GM12878 (cell line): Measurements from ENCODE around the gene SPTLC3. TPM values are rescaled to one million over a fixed set of nuclear protein-coding genes. Genes with fewer than 3 reads are reported as not detected.

Experiments
- ATAC-seq: fragments of 200-7000 bp; cut with Tn5 transposase; 3 replicates; pipeline ENCODE4 v1.9.1; 2020; ENCODE audit warnings: mild to moderate bottlenecking, moderate library complexity
- BruUV-seq: library from RNA; stranded (reverse); fragments of 400-500 nt; replicated peaks from 2 replicates; lab custom pipeline; 2021; lab: Mats Ljungman, UMichigan
- CTCF ChIA-PET: fragments of 300-600 bp; sonication (Branson Sonifier 250); formaldehyde crosslinking; extraction: SDS; loops from one replicate; lab custom pipeline; 2021; ENCODE audit warnings: inconsistent platforms; lab: Yijun Ruan, JAX
- POLR2A ChIA-PET: fragments of 350-600 bp; formaldehyde crosslinking; extraction: SDS; loops from one replicate; lab custom pipeline; 2021; ENCODE audit warnings: inconsistent platforms; lab: Charles Lee
- RAD21 ChIA-PET: fragments of 300-600 bp; sonication (Branson Sonifier 250); formaldehyde crosslinking; loops from one replicate; lab custom pipeline; 2023; ENCODE audit warnings: antibody characterized with exemption; ENCODE audit not compliant: unreplicated experiment; lab: Charles Lee
- SMC1A ChIA-PET: fragments of 300-600 bp; sonication (Branson Sonifier 250); formaldehyde crosslinking; loops from one replicate; lab custom pipeline; 2023; ENCODE audit not compliant: unreplicated experiment, uncharacterized antibody; lab: Charles Lee
- DNase-seq: peaks from one replicate; pipeline ENCODE4 v3.0.0-alpha.2; 2011; ENCODE audit warnings: low read depth, low spot score
- FAIRE-seq: peaks from 3 replicates; lab custom pipeline; 2011; peaks lifted over from hg19 to GRCh38; lab: Jason Lieb, UNC
- H2AFZ ChIP-seq: 2 replicates; pipeline ENCODE4 v1.6.0; 2011; ENCODE audit warnings: low read depth, low read length, control low read depth; ENCODE audit not compliant: control insufficient read depth
- H3K27ac ChIP-seq: 2 replicates; pipeline ENCODE4 v1.5.1; 2011; ENCODE audit warnings: control low read depth; ENCODE audit not compliant: control insufficient read depth, insufficient read depth
- H3K27me3 ChIP-seq, 2 experiments: replicated peaks in 1 of 2; 2 replicates each; pipeline versions ENCODE4 v1.6.0 to v1.6.1; 2011; ENCODE audit warnings: low read length in 1 of 2; ENCODE audit not compliant: control insufficient read depth in 2 of 2, insufficient read depth in 2 of 2
- H3K36me3 ChIP-seq, 2 experiments: 2 replicates each; pipeline ENCODE4 v1.5.1; 2011; ENCODE audit warnings: low read length in 1 of 2; ENCODE audit not compliant: control insufficient read depth in 2 of 2, insufficient read depth in 2 of 2
- H3K4me1 ChIP-seq: 2 replicates; pipeline ENCODE4 v1.6.1; 2011; ENCODE audit warnings: mild to moderate bottlenecking, low read length, moderate library complexity, mixed read lengths; ENCODE audit not compliant: control insufficient read depth, insufficient read depth
- H3K4me2 ChIP-seq: 2 replicates; pipeline ENCODE4 v1.6.0; 2011; ENCODE audit warnings: control low read depth; ENCODE audit not compliant: control insufficient read depth, insufficient read depth
- H3K4me3 ChIP-seq: fragments of 200-600 bp; sonication (generic); 2 replicates; pipeline ENCODE4 v1.5.1; 2016
- H3K79me2 ChIP-seq: 2 replicates; pipeline ENCODE4 v1.6.0; 2011; ENCODE audit warnings: low read length; ENCODE audit not compliant: control insufficient read depth, insufficient read depth
- H3K9ac ChIP-seq: 2 replicates; pipeline ENCODE4 v1.8.0; 2011; ENCODE audit warnings: low read length, control low read depth, mixed read lengths; ENCODE audit not compliant: control insufficient read depth, insufficient read depth
- H3K9me3 ChIP-seq: replicated peaks from 3 replicates; pipeline ENCODE4 v1.5.1; 2011; ENCODE audit warnings: mild to moderate bottlenecking, low read length; ENCODE audit not compliant: control insufficient read depth, insufficient read depth
- H4K20me1 ChIP-seq: 2 replicates; pipeline ENCODE4 v1.6.0; 2011; ENCODE audit not compliant: control insufficient read depth, insufficient read depth
- BRCA1 ChIP-seq: IDR thresholded peaks from 2 replicates; pipeline ENCODE4 v1.6.1; 2011; ENCODE audit warnings: low read depth, low read length, improper control_type of control experiment
- CHD1 ChIP-seq: IDR thresholded peaks from 2 replicates; pipeline ENCODE4 v1.6.1; 2012; ENCODE audit warnings: low read depth, low read length, improper control_type of control experiment
- CHD2 ChIP-seq: IDR thresholded peaks from 2 replicates; pipeline ENCODE4 v1.6.1; 2011; ENCODE audit warnings: low read depth, low read length, improper control_type of control experiment, borderline replicate concordance
- ESRRA ChIP-seq: IDR thresholded peaks from 2 replicates; pipeline ENCODE4 v1.6.1; 2012; ENCODE audit warnings: mild to moderate bottlenecking, low read length, improper control_type of control experiment
- IKZF1 ChIP-seq: fragments of 450-650 bp; conservative IDR thresholded peaks from 2 replicates; pipeline ENCODE4 v1.6.1; 2017; ENCODE audit warnings: antibody characterized with exemption, mild to moderate bottlenecking
- KLF5 ChIP-seq: fragments of 450-650 bp; IDR thresholded peaks from 2 replicates; pipeline ENCODE4 v1.6.1; 2014; ENCODE audit warnings: mild to moderate bottlenecking; ENCODE audit not compliant: partially characterized antibody
- MAX ChIP-seq: IDR thresholded peaks from 2 replicates; pipeline ENCODE4 v1.6.1; 2012; ENCODE audit warnings: low read depth, low read length, improper control_type of control experiment
- NBN ChIP-seq: fragments of 450-650 bp; IDR thresholded peaks from 2 replicates; pipeline ENCODE4 v1.6.1; 2016
- NFYB ChIP-seq: IDR thresholded peaks from 2 replicates; pipeline ENCODE4 v1.6.1; 2011; ENCODE audit warnings: low read depth, mild to moderate bottlenecking, low read length, improper control_type of control experiment, moderate library complexity; ENCODE audit not compliant: insufficient read depth
- NRF1 ChIP-seq: conservative IDR thresholded peaks from 2 replicates; pipeline ENCODE4 v1.6.1; 2011; ENCODE audit warnings: mild to moderate bottlenecking, low read depth, low read length, improper control_type of control experiment
- PBX3 ChIP-seq: IDR thresholded peaks from 2 replicates; pipeline ENCODE4 v1.6.1; 2011; ENCODE audit warnings: mild to moderate bottlenecking, low read depth, low read length, moderate library complexity; ENCODE audit not compliant: insufficient replicate concordance
- SP1 ChIP-seq: IDR thresholded peaks from one replicate; pipeline ENCODE4 v1.6.1; 2011; ENCODE audit warnings: low read depth, low read length
- STAT3 ChIP-seq: IDR thresholded peaks from 2 replicates; pipeline ENCODE4 v1.6.1; 2011; ENCODE audit warnings: low read depth, low read length, improper control_type of control experiment
- TARDBP ChIP-seq: IDR thresholded peaks from 2 replicates; pipeline ENCODE4 v1.6.1; 2016; ENCODE audit warnings: borderline replicate concordance
- YBX1 ChIP-seq: fragments of 450-650 bp; IDR thresholded peaks from 2 replicates; pipeline ENCODE4 v1.6.1; 2016; ENCODE audit warnings: antibody characterized with exemption
- ZBED1 ChIP-seq: IDR thresholded peaks from 2 replicates; pipeline ENCODE4 v1.6.1; 2016; ENCODE audit warnings: borderline replicate concordance
- ZSCAN29 ChIP-seq: fragments of 450-650 bp; IDR thresholded peaks from 2 replicates; pipeline ENCODE4 v1.6.1; 2017; ENCODE audit warnings: mild to moderate bottlenecking, moderate library complexity
- ZZZ3 ChIP-seq: IDR thresholded peaks from 2 replicates; pipeline ENCODE4 v1.6.1; 2011; ENCODE audit warnings: low read depth; ENCODE audit not compliant: control insufficient read depth, insufficient read length
- WGBS: methylation state at CpG from one replicate; pipeline ENCODE4 v1.1.6; 2016; ENCODE audit warnings: low lambda C conversion rate; ENCODE audit not compliant: insufficient replicate concordance, insufficient coverage; ENCODE audit errors: missing lambda C conversion rate; 5-methylcytosine and 5-hydroxymethylcytosine counted together
- in situ Hi-C: fragments of 300-500 bp; cut with MboI; formaldehyde crosslinking; loops from 9 replicates; pipeline ENCODE4 v1.14.3; 2018; ENCODE audit warnings: mixed read lengths
- intact Hi-C: fragments of 100-400 bp; cut with micrococcal nuclease; formaldehyde crosslinking; loops from one replicate; pipeline ENCODE4 v1.14.2; 2022; ENCODE audit not compliant: unreplicated experiment
- polyA plus RNA-seq, 11 experiments: library from polyadenylated mRNA; depleted of rRNA in 4 of 11; unstranded in 6 of 11; stranded (reverse) in 5 of 11; fragments of >200 nt; fragmentation: Nextera tagmentation in 4 of 11; fragmentation: Illumina TruSeq in 1 of 11; extraction: Ambion mirVana in 4 of 11; extraction: Trizol in 1 of 11; gene quantifications; 1 replicate in 1 of 11; 2 replicates in 10 of 11; pipeline versions ENCODE4 v1.2.1 to v1.2.3, GENCODE V29; 2011 to 2016; ENCODE audit warnings: inconsistent platforms in 2 of 11, missing spikeins in 2 of 11, low read depth in 1 of 11
- total RNA-seq, 4 experiments: library from RNA; depleted of rRNA in 3 of 4; stranded (reverse); fragments of >200 nt in 3 of 4; fragmentation: Illumina TruSeq in 1 of 4; extraction: Trizol in 1 of 4; gene quantifications; 2 replicates each; pipeline versions ENCODE4 v1.2.1 to v1.2.3, GENCODE V29; 2013 to 2021
- TF ChIP-seq, protein P1 (sequence below): IDR thresholded peaks from 2 replicates; pipeline ENCODE4 v1.6.1; 2012; ENCODE audit warnings: low read depth, low read length, improper control_type of control experiment
- TF ChIP-seq, protein P2 (sequence below), 3 experiments: IDR thresholded peaks in 2 of 3; conservative IDR thresholded peaks in 1 of 3; 2 replicates each; pipeline ENCODE4 v1.5.1; 2011; ENCODE audit warnings: low read depth in 3 of 3, low read length in 3 of 3, mild to moderate bottlenecking in 3 of 3, control low read depth in 2 of 3, moderate library complexity in 2 of 3, inconsistent platforms in 1 of 3, mixed read lengths in 1 of 3; ENCODE audit not compliant: control insufficient read depth in 2 of 3, insufficient read depth in 1 of 3; ENCODE audit errors: extremely low read depth in 1 of 3

SPTLC3 gene
- total and polyA plus RNA-seq, 10 of the 15 experiments (the other 5 are each of a cell fraction or from before 2014, with no cell fraction given), result 0.04 to 0.29 (median 0.06) TPM; not detected in 7

DNA sequence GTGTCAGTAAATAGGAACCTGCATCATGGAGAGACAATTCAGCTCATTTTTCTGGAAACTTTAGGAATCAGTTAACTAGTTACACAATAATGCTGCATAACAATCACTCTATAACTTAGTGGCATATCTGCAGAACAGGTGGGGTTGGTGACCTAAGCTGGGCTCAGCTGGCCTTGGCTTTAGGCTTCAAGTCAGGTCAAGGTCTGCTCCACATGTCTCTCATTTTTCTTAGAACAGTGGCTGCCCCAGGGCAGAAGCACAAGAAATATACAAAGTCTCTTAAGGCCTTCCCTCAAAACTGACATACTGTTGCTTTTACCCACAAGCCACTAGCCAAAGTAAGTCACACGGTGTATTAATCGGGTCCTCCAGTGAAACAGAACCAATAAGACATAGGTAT, 198.2 kb downstream of the SPTLC3 start:
- FAIRE-seq, result no peak
- no peak overlapping the region for H3K27ac ChIP-seq

More for the DNA sequence above, 198.2 kb downstream of the SPTLC3 start:
- Histone ChIP-seq H2AFZ (no peak overlapping the region), H3K4me1 (no peaks in the 10 kb centered on the region), H3K9ac (no peak overlapping the region), H3K36me3 (no peaks in the 10 kb centered on the region), H3K4me3 (no peak overlapping the region), H3K9me3 (no peaks in the 10 kb centered on the region), H3K4me2 (no peak overlapping the region), H3K27me3 (peaks cover 0 to 5% of the 10 kb centered on the region in 2 experiments; a peak in 2 of 4 replicates), H4K20me1 (no peaks in the 10 kb centered on the region), H3K79me2 (no peaks in the 10 kb centered on the region)
- intact Hi-C loops (no loop called here), in situ Hi-C loops (no loop called here)
- no TSS peak for BruUV-seq
- TF ChIP-seq, protein P1, sequence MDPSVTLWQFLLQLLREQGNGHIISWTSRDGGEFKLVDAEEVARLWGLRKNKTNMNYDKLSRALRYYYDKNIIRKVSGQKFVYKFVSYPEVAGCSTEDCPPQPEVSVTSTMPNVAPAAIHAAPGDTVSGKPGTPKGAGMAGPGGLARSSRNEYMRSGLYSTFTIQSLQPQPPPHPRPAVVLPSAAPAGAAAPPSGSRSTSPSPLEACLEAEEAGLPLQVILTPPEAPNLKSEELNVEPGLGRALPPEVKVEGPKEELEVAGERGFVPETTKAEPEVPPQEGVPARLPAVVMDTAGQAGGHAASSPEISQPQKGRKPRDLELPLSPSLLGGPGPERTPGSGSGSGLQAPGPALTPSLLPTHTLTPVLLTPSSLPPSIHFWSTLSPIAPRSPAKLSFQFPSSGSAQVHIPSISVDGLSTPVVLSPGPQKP, result no peak
- TF ChIP-seq IKZF1 (no peak), CHD1 (no peak), MAX (no peak), BRCA1 (no peak), PBX3 (no peak), ZSCAN29 (no peak), YBX1 (no peak), NRF1 (no peak), CHD2 (no peak), SP1 (no peak), ZZZ3 (no peak), ZBED1 (no peak), NBN (no peak), STAT3 (no peak), KLF5 (no peak), TARDBP (no peak), ESRRA (no peak), NFYB (no peak)
- TF ChIP-seq, protein P2, sequence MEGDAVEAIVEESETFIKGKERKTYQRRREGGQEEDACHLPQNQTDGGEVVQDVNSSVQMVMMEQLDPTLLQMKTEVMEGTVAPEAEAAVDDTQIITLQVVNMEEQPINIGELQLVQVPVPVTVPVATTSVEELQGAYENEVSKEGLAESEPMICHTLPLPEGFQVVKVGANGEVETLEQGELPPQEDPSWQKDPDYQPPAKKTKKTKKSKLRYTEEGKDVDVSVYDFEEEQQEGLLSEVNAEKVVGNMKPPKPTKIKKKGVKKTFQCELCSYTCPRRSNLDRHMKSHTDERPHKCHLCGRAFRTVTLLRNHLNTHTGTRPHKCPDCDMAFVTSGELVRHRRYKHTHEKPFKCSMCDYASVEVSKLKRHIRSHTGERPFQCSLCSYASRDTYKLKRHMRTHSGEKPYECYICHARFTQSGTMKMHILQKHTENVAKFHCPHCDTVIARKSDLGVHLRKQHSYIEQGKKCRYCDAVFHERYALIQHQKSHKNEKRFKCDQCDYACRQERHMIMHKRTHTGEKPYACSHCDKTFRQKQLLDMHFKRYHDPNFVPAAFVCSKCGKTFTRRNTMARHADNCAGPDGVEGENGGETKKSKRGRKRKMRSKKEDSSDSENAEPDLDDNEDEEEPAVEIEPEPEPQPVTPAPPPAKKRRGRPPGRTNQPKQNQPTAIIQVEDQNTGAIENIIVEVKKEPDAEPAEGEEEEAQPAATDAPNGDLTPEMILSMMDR (IDR thresholded peaks at IDR 0.05 in 2 of 3, conservative IDR thresholded peaks at IDR 0.05 in 1 of 3; ENCODE audit: control insufficient read depth in 2 of 3, extremely low read depth in 1 of 3, insufficient read depth in 1 of 3, low read depth in 3 of 3, low read length in 3 of 3), result no peak
- ChIA-PET CTCF (no interaction called here), RAD21 (no interaction called here), POLR2A (no interaction called here), SMC1A (interaction anchor here (0.7 kb wide), 1 partner anchor 339 kb away, joined by 3 read pairs; no protein-coding TSS in a partner anchor)
- WGBS, result 68% methylated on average over 2 of the region's 2 CpGs
- no peak for DNase-seq
- no peak for ATAC-seq
